Breast epithelium (tissue), 3 donors: ENCODE measurements around the gene OGG1.

Experiments
- CTCF ChIP-seq, 3 donors: fragments of 450-650 bp; IDR thresholded peaks; one replicate each; pipeline ENCODE4 v1.5.1; 2016 to 2017; ENCODE audit warnings: antibody characterized with exemption in 3 of 3, mild to moderate bottlenecking in 3 of 3, moderate library complexity in 3 of 3
- POLR2AphosphoS5 ChIP-seq, 3 donors: sonication (generic); formaldehyde crosslinking; IDR thresholded peaks; one replicate each; pipeline ENCODE4 v1.6.1; 2017; ENCODE audit warnings: antibody characterized with exemption in 3 of 3

GRCh38 chr3:9713142-9713541, 36.6 kb upstream of the OGG1 start:
- TF ChIP-seq POLR2AphosphoS5 (IDR thresholded peaks at IDR 0.05) (no peak), CTCF (IDR thresholded peaks at IDR 0.05) (no peak)
